ENCODE data around the gene CDYL. TPM values are rescaled to one million over a fixed set of nuclear protein-coding genes. Genes with fewer than 3 reads are reported as not detected.

CDYL gene
- total RNA-seq, 4 donors from 2014 or later = 32.1 to 61.4 (median 39.0) TPM

- TF ChIP-seq, protein P1, sequence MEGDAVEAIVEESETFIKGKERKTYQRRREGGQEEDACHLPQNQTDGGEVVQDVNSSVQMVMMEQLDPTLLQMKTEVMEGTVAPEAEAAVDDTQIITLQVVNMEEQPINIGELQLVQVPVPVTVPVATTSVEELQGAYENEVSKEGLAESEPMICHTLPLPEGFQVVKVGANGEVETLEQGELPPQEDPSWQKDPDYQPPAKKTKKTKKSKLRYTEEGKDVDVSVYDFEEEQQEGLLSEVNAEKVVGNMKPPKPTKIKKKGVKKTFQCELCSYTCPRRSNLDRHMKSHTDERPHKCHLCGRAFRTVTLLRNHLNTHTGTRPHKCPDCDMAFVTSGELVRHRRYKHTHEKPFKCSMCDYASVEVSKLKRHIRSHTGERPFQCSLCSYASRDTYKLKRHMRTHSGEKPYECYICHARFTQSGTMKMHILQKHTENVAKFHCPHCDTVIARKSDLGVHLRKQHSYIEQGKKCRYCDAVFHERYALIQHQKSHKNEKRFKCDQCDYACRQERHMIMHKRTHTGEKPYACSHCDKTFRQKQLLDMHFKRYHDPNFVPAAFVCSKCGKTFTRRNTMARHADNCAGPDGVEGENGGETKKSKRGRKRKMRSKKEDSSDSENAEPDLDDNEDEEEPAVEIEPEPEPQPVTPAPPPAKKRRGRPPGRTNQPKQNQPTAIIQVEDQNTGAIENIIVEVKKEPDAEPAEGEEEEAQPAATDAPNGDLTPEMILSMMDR (IDR thresholded peaks at IDR 0.05) = no peak
- TF ChIP-seq POLR2A (IDR thresholded peaks at IDR 0.05) = no peak
- DNase-seq (ENCODE audit: low spot score in 2 of 2) = no peak
- 96% methylated on average over 8 of the region's 8 CpGs for WGBS, 2 donors
- H3K4me3 ChIP-seq (ENCODE audit: low read depth, poor library complexity, severe bottlenecking) = no peak overlapping the region
- intact Hi-C loops (cut with DNase I; ENCODE audit: low total_unique reads) = no loop called here
These were observed 36.9 kb downstream of the CDYL start for GRCh38 chr6:4813055-4813454.

- no peak for DNase-seq (ENCODE audit: low spot score in 2 of 2)
- intact Hi-C loops (cut with DNase I; ENCODE audit: low total_unique reads) = no loop called here
- no peak overlapping the region for H3K4me3 ChIP-seq (ENCODE audit: low read depth, poor library complexity, severe bottlenecking)
- TF ChIP-seq, protein P1 (IDR thresholded peaks at IDR 0.05) = no peak
- TF ChIP-seq POLR2A (IDR thresholded peaks at IDR 0.05) = no peak
These were observed 38.0 kb downstream of the CDYL start for GRCh38 chr6:4814212-4814611.

DNA sequence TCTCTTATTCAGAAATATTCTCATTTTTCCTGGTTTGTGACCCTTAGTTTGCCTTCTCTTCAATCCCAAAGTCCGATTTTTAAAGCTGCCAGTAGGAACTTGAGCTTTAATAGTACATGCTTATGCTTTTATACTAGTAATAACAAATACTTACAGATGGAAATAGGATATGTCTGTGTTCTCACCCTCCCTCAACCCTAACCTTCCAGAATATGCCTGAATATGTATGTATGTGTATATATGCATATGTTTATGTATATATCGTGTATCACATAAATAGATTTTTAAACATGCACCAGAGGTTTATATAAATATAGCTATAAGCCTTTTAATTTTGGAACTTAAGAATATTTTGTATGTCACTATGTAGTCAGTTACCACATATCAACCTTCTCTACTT is 38.8 kb downstream of the CDYL start:
- 85 to 90% methylated on average over 2 of the region's 2 CpGs for WGBS, 2 donors
- no peak overlapping the region for H3K4me3 ChIP-seq (ENCODE audit: low read depth, poor library complexity, severe bottlenecking)
- intact Hi-C loops (cut with DNase I; ENCODE audit: low total_unique reads) = no loop called here
- TF ChIP-seq, protein P1 (IDR thresholded peaks at IDR 0.05) = no peak
- no peak for TF ChIP-seq POLR2A (IDR thresholded peaks at IDR 0.05)
- DNase-seq (ENCODE audit: low spot score in 2 of 2) = no peak

- WGBS, 2 donors = 92 to 93% methylated on average over 2 of the region's 2 CpGs
- no peak for TF ChIP-seq POLR2A (IDR thresholded peaks at IDR 0.05)
- TF ChIP-seq, protein P1 (IDR thresholded peaks at IDR 0.05) = no peak
- H3K4me3 ChIP-seq (ENCODE audit: low read depth, poor library complexity, severe bottlenecking) = no peak overlapping the region
- intact Hi-C loops (cut with DNase I; ENCODE audit: low total_unique reads) = no loop called here
- DNase-seq (ENCODE audit: low spot score in 2 of 2) = no peak
These were observed 39.4 kb downstream of the CDYL start for GRCh38 chr6:4815584-4815983.

GRCh38 chr6:4816904-4817303 is 40.7 kb downstream of the CDYL start:
- intact Hi-C loops (cut with DNase I; ENCODE audit: low total_unique reads) = no loop called here

DNA sequence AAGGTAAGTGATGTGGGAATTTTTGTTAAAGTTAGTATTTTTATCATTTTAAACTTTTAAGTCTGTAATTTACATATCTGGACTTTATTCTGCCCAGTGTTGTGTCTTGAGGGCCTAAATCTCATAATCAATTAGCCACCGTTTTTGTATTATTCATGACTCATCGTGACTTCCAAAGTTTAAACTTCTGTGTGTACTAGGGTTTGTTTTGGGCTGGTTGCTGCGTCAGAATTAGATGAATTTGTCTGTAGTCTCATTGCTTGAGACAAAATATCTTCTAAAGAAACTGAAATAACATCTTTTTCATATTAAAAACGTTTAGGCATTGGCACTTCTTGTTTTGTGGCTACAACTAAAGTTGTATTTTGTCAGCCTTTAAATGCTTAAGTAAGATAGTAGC is 41.3 kb downstream of the CDYL start:
- H3K4me3 ChIP-seq (ENCODE audit: low read depth, poor library complexity, severe bottlenecking) = no peak overlapping the region
- intact Hi-C loops (cut with DNase I; ENCODE audit: low total_unique reads) = no loop called here
- TF ChIP-seq POLR2A (IDR thresholded peaks at IDR 0.05) = no peak
- TF ChIP-seq, protein P1 (IDR thresholded peaks at IDR 0.05) = no peak
- no peak for DNase-seq (ENCODE audit: low spot score in 2 of 2)
- WGBS, 2 donors = 51% methylated on average over 4 of the region's 4 CpGs

More at GRCh38 chr6:4816904-4817303, 40.7 kb downstream of the CDYL start:
- 85 to 88% methylated on average over 2 of the region's 2 CpGs for WGBS, 2 donors
- no peak overlapping the region for H3K4me3 ChIP-seq (ENCODE audit: low read depth, poor library complexity, severe bottlenecking)
- no peak for DNase-seq (ENCODE audit: low spot score in 2 of 2)
- no peak for TF ChIP-seq POLR2A (IDR thresholded peaks at IDR 0.05)
- TF ChIP-seq, protein P1 (IDR thresholded peaks at IDR 0.05) = no peak

All from lower leg skin (tissue), 4 donors.